ENCODE data around the gene ERMN.
"Not testable (repeated sequence)": the region's sequence is repeated elsewhere in the genome, so short reads cannot be mapped to it uniquely, and the experiment has no call there.

ERMN gene

DNA sequence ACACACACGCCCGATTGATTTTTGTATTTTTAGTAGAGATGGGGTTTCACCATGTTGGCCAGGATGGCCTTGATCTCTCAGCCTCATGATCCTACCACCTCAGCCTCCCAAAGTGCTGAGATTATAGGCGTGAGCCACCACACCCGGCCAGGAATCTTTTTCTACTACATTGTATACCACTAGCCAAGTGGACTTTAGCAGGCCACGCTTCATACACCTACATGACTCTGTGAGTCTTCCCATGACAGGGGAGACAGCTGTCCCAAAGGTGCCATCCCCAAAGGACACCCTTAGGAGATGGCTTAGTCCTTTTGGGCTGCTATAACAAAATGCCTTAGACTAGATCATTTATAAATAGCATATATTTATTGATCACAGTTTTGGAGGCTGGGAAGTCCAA is 32.8 kb downstream of the ERMN start:
- DNase-seq (ENCODE audit: low spot score) = no peak

DNA sequence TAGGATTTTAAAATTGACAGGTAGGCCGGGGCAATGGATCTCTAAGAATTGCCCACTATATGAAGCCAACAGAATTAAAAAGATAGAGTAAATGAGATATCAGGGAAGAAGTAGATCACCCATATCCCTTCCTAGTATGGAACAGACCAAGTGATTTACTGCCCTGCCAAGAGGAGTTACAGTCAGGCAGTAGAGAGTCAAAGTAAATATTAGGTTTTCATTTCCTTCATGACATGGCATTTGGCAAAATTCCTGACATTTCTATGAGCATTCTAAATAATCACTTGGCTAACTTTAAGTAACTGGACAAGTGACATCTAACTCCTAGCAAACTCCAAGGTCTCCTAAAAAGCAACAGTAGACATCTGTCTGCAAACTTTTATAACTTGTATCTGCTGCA is 34.6 kb downstream of the ERMN start:
- DNase-seq (ENCODE audit: low spot score) = peak; percentile 12

DNA sequence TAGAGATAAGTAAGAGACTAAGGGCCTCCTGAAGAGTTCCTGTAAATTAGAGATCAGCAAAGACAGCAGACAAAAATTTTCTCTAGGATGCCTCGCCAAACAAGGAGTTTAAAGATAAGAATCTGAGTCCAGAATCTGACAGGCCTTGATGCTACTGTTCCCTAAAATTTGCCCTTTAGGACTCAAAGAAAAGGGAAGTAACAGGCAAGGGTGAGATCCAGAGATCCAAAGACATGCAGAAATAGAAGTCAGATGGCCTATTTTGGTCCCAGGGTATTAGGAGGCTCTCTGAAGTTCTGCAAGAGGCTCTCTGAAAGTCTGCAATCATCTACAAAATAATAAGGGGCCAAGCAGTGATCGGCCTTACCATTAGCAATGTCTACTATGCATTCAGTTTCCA is 35.1 kb downstream of the ERMN start:
- no peak for DNase-seq (ENCODE audit: low spot score)

DNA sequence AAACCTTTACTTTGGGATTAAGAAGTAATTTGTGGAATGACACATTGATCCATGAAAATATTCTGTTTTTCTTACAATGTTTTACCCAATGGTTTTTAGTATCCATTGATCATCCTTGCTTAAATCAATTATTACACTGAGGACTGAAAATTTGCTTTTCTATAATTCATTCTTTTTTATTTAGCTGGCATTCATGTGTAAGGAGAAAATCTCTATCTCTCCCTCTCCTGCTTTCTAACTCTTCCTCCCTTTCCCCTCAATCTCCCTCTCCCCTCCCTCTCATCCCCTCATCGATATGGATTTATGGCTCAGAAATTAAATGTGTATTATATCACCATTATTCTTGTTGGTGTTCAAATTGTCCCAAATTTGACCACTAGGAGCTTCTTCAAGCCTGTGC is 38.5 kb downstream of the ERMN start:
- DNase-seq (ENCODE audit: low spot score) = no peak

DNA sequence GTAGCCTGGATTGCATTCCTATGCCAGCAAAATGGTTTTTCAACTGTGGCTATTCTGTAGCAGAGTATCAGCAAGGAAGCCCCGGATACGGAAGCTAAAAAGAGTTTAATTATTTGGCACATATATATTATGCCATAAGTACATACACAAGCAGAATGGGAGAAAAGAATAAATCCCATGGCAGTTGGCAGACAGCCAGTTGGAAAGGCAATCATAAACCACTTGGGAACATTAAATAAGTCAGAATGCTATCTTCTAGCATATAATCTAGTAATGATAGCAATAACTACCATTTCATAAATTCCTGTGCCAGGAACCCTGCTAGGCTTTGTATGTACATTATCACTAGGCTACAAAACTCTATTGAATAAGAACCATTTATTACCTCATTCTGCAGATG is 42.2 kb downstream of the ERMN start:
- no peak for DNase-seq (ENCODE audit: low spot score)

DNA sequence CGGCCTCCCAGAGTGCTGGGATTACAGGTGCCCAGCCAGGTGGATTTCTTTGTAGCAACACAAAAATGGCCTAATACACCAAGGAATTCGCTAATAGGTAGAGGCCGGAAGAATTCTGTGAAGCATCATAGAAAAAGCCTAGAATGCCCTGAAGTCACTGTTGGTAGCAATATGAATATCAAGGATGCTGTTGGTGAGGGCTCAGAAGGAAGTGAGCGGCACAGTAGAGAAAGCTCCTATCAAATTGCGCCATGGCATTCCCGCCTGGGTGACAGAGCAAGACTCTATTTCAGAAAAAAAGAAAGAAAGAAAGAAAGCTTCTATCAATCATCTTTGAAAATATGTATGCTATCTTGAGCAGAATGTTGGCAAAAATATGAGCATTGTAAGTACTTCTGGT is 44.3 kb downstream of the ERMN start:
- DNase-seq (ENCODE audit: low spot score) = no peak

DNA sequence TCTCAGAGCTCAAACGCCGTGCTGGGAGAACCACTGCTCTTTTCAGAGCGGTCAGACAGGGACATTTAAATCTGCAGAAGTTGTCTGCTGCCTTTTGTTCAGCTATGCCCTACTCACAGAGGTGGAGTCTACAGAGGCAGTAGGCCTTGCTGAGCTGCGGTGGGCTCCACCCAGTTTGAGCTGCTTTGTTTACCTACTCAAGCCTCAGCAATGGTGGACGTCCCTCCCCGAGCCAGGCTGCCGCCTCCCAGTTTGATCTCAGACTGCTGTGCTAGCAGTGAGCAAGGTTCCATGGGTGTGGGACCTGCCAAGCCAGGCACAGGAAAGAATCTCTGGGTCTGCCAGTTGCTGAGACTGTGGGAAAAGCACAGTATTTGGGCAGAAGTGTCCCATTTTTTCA is 46.3 kb downstream of the ERMN start:
- not testable (repeated sequence) for DNase-seq (ENCODE audit: low spot score)

DNA sequence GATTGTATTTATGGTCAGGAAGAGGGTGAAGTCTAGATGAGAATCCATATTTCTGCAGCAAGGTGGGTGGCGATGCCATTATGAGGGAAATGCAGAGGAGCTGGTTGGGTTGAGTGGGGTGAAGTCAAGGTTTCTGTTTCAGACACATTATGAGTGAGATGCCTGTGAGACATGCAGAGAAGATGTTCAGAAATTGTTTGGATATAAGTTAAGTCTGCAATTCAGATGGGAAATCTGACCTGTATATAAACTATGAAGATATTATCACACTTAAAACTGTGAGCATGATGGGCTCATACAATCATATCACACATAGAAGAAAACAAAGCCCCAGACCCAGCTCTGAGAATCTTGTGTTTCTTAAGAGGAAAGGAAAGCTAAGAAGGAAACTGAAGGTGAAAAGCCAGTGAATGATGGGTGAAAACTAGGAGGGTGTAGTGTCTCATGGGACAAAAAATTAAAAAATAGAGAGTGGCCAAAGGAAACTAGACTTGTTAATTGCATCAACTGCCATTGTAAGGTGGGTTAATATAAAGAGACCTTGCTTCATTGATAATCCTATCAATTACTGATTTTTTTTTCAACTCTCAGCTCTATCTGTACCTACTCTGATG is 53.9 kb downstream of the ERMN start:
- DNase-seq (ENCODE audit: low spot score) = no peak

DNA sequence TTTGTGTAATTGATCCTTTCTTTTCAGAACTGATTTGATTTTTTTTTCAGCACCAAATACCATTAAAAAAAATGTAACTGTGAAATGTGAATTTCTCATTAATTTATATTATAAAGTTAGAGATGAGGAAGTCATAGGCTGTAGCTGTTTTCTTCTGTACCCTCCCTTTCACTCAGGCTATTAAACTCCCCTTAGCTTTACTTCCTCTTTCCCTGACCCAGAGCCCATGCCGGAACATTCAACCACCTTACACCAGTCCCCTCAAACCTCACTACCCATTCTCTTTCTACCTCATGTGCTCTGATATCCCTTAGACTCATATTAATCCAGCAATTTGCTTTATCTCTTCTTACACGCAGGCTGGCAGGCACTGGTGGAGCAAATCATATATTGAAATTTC is 55.7 kb downstream of the ERMN start:
- DNase-seq (ENCODE audit: low spot score) = no peak

DNA sequence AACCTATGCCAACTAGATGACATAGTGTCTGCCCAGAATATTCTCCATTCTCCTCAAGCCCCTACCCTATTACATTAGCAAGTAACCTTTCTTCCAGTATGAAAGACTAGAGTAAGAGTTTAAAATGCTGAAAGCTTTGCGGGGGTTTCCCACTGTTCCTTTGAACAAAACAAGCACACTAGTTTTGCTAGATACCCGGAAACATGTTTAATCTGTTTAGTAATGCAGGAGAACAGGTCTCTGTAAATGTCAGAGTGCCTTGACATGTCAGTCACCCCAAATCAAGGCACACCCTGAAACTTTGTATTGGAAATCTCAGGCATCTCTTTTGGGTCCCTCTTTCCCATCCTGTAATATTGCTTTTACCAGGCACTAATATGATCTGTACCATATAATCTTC is 56.6 kb downstream of the ERMN start:
- DNase-seq (ENCODE audit: low spot score) = no peak

Measured in HuH-7 (cell line).